ENCODE data around the gene MLXIPL. TPM values are rescaled to one million over a fixed set of nuclear protein-coding genes. Genes with fewer than 3 reads are reported as not detected.
"Not testable (repeated sequence)": the region's sequence is repeated elsewhere in the genome, so short reads cannot be mapped to it uniquely, and the experiment has no call there.

The MLXIPL gene
- total RNA-seq, 1 donor from 2014 or later = 0.65 TPM

DNA sequence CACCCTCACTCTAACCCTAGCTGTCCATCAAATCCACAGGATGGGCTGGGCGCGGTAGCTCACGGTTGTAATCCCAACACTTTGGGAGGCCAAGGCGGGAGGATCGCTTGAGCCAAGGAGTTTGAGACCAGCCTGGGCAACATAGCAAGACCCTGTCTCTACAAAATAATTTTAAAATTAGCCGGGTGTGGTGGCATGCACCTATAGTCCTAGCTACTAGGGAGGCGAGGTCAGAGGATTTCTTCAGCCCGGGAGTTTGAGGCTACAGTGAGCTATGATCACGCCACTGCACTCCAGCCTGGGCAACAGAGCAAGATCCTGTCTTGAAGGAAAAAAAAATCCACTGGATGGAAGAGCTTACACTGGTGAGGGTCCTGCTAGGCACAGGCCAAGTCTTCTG lies 6.8 kb downstream of the MLXIPL start:
- intact Hi-C loops (cut with DNase I); DNase-seq (ENCODE audit: low spot score): not testable (repeated sequence)

DNA sequence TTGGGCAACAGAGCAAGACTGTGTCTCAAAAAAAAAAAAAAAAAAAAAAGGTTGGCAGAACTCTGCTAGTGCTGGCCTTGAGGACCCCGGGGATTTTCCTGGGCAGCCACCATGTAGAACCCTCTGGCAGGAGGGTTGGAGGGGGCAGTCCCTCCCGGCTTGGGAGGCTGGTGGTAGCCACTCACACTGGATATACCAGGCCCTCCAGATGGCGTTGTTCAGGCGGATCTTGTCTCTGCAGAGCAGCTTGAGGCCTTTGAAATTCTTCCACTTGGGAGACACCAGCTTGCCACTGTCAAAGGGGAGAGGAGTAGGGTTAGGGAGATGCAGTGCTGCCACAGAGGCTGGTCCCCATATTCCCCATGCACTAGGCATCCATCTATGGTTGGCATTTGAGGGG lies 8.4 kb downstream of the MLXIPL start:
- intact Hi-C loops (cut with DNase I) = no loop called here

DNA sequence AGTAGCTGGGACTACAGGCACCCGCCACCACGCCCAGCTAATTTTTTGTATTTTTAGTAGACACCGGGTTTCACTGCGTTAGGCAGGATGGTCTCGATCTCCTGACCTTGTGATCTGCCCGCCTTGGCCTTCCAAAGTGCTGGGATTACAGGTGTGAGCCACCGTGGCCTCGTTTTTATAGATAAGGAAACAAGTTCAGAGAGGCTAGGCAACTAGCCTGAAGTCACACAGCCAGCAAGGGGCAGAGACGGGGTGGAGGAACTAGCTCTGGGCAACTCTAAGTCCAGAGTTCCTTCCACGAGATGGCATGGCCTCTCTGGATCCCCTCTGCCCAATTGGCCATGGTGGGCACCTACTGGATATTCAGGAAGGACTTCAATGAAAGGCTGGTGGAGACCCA lies 9.4 kb downstream of the MLXIPL start:
- intact Hi-C loops (cut with DNase I) = not testable (repeated sequence)

More for the DNA sequence above, 8.4 kb downstream of the MLXIPL start:
- no peak for DNase-seq (ENCODE audit: low spot score)

DNA sequence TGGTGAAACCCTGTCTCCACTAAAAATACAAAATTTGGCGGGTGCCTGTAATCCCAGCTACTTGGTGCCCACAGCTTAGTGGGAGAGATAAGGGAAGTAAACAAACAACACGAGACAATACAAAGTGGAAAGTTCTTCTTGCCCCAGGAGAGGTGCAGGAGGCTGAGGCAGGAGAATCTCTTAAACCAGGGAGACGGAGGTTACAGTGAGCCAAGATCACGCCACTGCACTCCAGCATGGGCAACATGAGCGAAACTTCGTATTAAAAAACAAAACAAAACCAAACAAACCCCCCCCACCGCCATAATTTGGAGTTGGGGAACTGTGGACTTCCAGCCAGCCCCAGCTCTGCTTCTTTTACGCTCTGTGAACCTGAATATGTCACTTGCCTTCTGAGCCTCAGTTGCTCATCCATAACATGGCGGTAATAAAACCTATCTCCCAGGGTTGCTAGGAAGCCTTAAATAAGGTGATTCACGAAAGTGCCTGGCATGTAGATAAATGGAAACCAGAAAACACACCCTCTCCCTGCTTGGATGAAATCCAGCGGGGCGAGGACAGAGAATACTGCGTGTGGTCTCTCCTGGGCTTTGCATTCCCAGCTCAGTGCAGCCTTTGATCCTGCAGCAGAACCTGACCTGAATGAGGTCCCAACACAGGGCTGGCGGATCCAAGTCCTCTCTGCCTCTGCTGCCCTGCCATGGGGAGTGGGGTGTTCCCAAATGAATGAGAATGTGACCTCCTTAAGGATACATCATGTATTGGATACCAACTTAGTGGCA lies 10.2 kb downstream of the MLXIPL start:
- DNase-seq (ENCODE audit: low spot score) = no peak
- intact Hi-C loops (cut with DNase I) = no loop called here

More for the DNA sequence above, 9.4 kb downstream of the MLXIPL start:
- DNase-seq (ENCODE audit: low spot score) = not testable (repeated sequence)

DNA sequence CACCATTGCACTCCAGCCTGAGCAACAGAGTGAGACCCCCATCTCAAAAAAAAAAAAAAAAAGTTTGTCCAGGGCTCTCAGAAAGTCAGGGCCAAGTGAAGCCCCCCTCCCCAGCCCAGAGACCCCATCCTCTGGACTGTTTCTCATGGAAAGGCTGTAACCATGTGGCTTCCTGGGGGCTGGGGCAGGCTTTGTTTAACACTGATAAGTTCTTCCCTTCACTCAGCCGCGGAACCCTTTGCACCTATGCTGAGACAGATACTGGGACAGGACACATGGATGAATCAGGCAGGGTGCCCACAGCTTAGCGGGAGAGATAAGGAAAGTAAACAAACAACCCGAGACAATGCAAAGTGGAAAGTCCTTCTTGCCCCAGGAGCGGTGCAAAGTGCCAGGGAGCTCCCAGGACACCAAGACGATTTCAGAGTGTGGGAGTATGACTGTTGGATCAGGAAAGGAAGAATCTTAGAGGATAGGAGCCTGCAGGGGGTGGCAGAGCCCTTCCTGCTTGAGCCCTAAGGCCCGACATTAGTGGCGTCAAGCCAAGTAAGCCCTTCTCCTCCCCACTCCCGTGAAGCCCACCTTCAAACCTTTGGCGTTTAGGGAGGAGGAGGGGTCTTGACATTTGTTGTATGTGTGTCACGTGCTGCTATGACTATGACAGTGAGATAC lies 11.6 kb downstream of the MLXIPL start:
- intact Hi-C loops (cut with DNase I) = no loop called here
- no peak for DNase-seq (ENCODE audit: low spot score)

DNA sequence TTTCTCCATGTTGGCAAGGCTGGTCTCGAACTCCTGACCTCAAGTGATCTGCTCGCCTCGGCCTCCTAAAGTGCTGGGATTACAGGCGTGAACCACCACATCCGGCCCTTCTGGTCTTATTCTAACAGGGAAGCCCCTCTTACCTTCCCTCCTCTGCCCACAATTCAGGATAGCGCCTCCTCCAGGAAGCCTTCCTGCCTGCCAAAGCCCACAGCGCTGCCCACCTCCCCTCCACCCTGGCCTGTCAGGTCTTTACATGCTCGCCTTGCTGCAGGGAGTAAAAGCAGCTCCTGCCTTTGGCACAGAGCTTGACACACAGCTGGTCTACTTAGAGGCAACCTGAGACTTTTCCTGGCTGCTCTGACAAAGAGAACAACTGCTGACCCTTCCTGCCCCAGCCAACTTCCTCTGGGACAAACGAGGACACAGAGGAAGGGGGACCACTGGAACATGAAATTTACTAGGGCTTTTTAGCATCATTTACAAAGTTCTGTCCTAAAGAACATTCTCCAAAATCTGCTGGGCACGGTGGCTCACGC lies 13.2 kb downstream of the MLXIPL start:
- intact Hi-C loops (cut with DNase I) = no loop called here

DNA sequence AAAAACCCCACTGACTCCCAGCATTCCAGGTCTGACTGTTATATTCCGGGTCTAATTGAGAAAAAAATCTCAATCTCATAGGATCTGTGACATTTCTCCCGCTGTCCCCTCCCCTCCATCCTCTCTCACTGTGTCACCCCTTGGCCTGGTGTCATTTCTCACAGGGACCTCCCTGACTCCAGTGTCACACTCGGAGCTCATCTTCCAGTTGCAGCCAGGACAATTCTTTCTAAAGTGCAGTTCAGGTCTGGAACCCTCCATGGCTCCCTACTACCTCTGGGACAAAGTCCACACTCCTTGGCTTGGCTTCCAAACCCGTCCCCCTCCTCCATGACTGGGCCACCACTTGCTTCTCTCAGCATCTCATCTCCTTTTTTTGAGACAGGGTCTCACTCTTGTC lies 14.2 kb downstream of the MLXIPL start:
- no peak for DNase-seq (ENCODE audit: low spot score)
- intact Hi-C loops (cut with DNase I) = no loop called here

More for the DNA sequence above, 13.2 kb downstream of the MLXIPL start:
- DNase-seq (ENCODE audit: low spot score) = no peak

DNA sequence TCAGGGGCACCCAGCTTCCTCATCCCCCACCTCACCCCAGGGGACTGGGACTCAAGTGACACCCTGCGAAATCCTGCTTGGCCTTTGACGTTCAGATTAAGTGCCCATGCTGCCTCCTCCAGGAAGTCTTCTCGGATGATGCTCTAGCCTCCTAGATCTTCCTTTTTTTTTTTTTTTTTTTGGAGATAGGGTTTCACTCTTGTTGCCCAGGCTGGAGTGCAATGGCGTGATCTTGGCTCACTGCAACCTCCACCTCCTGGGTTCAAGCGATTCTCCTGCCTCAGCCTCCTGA lies 16.7 kb downstream of the MLXIPL start:
- DNase-seq (ENCODE audit: low spot score) = not testable (repeated sequence)
- intact Hi-C loops (cut with DNase I) = loop anchor here (2.0 to 5.0 kb wide), 2 partner anchors 117 to 250 kb away; no protein-coding TSS in a partner anchor

DNA sequence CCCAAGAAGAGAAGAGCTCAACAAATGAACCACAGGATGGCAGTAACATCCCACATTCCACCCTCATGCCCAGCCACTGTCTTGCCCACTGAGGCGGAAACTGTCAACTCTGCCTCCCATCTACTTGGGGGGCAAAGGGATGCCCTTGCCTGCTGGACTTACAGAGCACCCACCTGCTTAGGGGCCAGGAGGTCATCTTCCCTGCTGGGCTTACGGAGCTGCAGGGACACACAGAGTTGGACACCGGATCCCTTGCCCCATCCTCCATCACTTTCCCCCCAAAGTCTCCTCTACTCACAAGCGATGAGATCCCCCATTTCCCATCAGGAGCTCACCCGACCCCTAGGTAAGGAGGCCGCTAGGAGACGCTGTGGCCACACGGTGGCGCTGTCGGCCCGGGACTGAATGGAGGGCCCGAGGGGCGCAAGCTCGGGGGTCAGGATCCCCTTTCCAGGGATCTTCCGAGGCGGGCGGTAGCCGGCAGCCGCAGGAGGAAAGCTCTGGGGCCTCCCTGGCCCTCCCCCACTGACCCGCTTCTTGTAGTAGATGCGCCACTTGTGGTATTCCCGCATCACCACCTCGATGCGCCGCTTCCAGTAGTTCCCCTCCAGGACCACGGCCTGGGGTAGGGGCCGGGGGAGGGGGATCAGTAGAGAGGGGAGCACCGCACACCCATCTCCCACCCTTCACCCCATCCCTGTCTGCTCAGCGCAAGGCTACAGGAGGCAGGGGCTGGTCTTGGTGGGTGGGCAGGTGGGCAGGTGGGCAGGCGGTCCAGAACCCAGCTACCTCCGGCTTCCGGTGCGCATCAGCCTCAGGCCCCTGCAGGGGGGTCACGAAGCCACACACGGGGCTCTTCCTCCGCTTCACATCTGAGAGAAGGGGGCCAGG lies 17.3 kb downstream of the MLXIPL start:
- intact Hi-C loops (cut with DNase I) = loop anchor here (2.0 to 5.0 kb wide), 2 partner anchors 118 to 250 kb away; no protein-coding TSS in a partner anchor
- peak; percentile 82 for DNase-seq (ENCODE audit: low spot score)

DNA sequence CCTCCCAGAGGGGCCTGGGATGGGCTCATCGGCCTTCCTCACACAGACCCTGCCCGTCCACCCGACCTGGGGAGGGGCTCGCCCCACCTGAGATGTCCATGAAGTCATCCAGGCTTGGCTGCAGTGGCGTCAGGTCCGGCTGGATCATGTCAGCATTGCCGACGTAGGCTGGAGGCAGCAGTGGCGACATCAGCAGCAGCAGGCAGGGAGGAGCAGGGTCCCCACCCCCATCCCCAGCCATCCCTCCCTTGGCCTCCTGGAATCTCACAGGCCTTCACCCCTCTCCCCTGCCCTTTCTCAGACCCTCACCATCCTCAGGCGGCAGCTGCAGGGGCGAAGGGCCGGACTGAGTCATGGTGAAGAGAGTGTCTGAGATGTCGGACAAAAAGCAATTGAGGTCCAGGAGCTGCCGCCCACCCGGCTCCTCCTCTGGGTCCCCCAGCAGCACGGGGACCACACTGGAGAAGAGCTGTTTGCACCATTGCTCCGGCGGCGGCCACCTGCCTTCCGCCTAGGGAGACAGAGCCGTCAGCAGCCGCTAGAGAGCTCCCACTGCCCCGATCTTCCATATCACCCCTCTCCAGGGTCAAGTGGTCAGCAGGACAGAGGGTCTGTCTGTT lies 18.6 kb downstream of the MLXIPL start:
- no peak for DNase-seq (ENCODE audit: low spot score)
- intact Hi-C loops (cut with DNase I) = loop anchor here (2.0 to 5.0 kb wide), 2 partner anchors 119 to 252 kb away; no protein-coding TSS in a partner anchor

DNA sequence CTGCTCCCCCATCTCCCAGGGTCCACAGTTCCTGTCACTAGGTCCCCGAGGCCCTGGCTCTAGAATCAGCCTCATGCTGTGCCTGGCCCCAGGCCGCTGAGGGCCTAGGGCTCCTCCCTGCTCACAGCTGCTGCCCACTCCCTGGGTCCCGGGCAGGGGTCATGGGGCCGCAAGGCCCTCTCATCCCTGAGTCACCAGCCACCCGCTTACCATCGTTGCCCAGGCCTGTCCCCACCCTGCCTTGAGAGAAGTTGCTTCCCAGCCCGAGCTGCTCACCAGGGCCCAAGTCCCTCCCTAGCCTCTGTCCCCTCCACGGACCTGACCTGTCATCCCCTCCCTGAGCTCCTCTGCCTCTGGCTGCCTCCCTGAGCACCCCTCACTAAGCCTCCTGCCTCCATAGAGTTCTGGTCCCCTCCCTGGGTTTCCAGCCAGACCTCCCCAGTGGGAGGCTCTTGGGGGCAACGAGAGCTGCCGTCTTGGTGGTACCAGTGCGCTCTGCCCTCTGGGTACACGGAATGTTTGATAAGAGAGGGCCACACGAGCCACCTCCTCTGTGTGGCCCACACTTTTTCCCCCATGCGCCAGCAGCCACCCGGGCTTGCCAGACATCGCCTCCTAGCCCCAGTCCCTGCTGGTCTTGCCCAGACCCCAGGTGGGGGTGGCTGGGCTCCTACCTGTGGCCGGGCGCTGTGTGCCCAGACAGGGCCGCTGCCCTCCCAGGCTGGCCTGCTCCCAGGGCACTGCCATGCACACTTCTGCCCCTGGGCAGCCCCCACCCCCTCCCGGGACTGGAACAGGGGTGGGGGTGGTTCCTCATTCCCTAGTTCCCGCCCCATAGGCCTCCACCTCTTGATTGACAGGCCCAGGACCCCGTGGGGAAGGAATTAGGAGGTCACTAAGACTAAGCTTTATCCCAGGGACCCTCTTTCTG lies 21.3 kb downstream of the MLXIPL start:
- intact Hi-C loops (cut with DNase I) = no loop called here

DNA sequence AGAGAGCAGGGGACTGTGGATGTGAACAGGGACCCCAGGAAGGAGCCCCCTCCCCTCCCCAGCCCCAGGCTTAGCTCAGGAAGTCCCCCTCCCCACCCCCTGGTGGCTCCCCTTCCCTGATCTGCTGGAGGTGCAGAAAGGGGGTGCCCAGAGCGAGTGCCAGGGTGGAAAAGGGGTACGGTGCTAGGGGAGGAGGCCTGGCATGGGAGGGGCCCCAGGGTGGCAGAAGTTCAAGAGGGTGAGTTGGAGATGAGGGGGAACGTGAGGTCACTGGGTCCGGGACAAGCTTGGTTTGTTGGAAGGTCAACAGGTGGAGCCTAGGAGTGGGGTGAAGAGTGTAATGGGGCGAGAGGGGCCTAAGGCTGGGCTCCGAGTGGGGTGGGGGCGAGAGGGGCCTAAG lies 24.4 kb downstream of the MLXIPL start:
- intact Hi-C loops (cut with DNase I) = no loop called here
- DNase-seq (ENCODE audit: low spot score) = no peak

More for the DNA sequence above, 21.3 kb downstream of the MLXIPL start:
- DNase-seq (ENCODE audit: low spot score) = no peak

DNA sequence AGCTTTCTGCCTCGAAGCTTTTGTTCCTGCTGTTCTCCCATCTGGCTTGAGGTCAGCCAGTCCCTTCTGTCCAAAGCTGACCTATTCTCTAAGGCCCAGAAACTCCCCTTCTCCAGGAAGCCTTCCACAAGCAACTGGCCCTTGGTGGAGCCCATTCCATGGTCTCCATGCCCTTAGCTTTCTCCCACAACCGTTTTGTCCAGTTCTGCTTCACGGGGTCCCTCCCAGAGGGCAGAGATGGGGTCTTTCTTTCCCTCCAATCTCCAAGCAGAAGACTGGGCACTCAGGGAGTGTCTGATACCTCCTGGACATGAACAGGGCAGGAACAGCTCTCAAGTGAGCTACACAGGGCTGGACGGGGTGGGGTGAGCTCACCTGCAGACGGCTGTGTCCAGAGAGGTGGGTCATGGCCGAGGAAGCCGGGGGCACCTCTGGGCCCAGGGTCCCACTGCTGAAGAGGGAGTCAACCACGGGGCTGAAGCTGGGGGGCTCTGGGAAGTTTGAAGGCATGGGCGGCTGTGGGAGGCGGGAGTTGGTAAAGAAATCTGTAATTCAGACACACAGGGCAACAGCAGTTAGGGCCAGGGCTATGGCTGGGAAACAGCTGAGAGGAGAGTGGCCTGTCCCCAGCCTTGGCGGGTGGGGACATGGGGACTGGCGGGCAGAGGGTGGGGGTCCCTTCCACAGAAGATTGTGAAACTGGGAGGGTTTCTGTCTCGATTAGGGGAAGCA lies 25.0 kb downstream of the MLXIPL start:
- DNase-seq (ENCODE audit: low spot score) = no peak
- intact Hi-C loops (cut with DNase I) = no loop called here

DNA sequence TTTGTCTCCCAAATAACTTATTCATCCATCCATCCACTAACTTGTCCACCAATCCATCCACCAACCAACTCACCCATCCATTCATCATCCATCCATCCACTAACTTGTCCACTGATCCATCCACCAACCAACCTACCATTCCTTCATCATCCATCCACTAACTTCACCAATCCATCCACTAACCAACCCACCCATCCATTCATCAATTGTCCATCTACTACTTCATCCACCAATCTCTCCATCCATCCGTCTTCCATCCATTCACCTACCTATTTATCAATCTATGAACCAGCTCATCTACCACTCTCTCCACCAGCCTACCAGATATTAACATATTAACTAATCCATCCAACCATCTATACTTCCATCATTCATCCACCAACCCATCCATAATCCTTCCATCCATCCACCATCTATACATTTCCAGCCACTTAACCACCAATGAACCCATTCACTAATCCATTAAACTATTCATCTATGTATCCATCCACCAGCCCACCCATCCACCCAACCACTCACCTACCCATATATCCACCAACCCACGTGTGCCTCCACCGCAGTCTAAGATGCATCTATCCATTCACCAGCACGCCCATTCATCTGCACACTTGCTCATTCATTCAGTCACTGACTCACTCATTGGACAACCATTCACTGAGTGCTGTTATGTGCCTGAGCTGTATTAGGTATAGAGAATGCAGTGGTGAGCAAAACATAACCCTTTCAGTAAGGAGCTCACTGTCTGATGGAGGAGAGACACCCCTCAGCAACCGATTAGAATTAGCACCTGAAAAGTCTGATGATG lies 26.1 kb downstream of the MLXIPL start:
- intact Hi-C loops (cut with DNase I) = no loop called here
- no peak for DNase-seq (ENCODE audit: low spot score)

DNA sequence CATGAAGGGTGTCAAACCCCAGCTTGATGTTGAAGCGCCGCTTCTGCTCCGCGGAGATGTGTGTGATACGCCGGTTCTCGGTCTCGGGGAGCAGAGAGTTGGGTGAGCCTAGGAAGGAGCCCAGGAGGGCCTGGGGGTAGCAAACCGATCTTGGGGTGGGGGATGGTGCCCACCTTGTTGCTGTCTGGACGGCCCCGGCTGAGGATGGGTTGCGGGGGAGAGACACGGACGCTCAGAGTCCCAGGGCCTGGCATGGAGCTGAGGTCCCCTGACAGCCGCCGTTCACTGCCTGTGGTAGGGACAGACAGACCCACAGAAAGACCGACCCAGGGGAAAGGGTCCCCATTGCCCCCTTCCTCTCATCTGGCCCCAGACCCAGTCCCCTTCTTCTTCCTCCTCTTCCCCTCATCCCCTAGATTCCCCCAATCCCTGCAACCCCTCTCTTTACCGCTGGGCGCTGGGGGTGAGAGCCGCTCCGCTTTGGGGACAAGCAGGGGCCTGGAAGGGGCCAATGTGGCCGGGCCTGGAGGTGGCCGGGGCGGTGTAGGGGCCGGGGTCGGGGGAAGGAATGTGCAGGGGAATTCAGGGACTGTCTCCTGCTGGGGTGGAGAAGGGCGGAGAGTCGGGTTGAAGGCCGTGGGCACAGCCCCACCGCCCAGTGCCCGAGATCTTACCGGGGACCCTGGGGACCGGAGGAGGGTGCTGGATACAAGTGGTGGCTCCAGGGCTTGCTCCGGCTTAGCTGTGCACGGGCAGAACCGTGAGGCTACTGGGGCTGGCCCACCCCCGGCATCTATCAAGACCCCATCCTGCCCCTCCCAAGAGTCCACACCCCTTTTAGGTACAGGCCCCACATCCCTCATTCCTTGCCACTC lies 27.9 kb downstream of the MLXIPL start:
- no peak for DNase-seq (ENCODE audit: low spot score)
- intact Hi-C loops (cut with DNase I) = no loop called here

DNA sequence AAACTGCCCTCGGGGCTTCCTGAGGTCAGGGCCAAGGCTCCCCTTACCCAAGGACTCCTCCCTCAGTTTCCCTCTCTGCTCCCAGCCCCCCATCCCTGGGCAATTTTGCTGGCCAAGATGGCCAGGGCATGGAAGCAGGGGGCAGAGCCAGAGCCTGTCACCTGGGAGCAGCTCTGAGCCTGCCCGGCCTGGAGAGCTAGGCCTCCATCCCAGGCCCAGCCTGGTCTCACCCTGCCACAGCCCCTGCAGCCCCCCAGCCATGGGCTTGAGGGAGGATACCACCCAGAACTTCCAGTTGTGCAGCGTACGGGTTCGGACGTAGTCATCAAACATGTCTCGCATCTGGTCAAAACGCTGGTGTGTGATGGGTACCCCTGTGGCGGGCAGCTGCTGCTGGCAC lies 29.0 kb downstream of the MLXIPL start:
- no peak for DNase-seq (ENCODE audit: low spot score)
- intact Hi-C loops (cut with DNase I) = no loop called here
